NT2/D1 (cell line): Measurements from ENCODE around the gene L3MBTL3.

ENCODE experiments used
- YY1 ChIP-seq: IDR thresholded peaks from 2 replicates; pipeline ENCODE4 v1.6.1; 2011; ENCODE audit not compliant: insufficient read length, insufficient read depth
- ZNF274 ChIP-seq: IDR thresholded peaks from 2 replicates; pipeline ENCODE4 v1.6.1; 2011; ENCODE audit warnings: mild to moderate bottlenecking, low read depth, low read length

DNA sequence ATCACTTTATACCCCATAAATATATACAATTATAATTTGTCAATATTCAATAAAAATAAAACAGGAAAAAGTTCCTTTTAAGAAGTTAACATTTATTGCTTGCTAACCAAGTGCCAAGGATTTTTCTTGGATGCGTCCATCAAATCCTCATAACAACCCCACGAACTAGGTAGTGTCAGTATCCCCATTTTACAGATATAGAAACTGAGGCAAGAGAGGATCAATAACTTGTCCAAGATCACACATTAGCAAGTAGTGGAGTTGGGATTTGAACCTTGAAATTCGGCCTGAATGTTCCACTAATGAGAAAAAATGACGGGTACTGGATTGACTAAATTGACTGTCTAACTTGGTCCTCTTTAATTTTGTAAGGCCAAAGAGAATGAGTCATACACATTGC, 5.7 kb upstream of the L3MBTL3 start:
- TF ChIP-seq ZNF274, result no peak
- TF ChIP-seq YY1, result no peak
